BE2C (cell line): ENCODE results near the gene IFITM10.

Experiments used
- DNase-seq: peaks from one replicate; pipeline ENCODE4 v3.0.0-alpha.2; 2020
- H3K27me3 ChIP-seq: fragments of 250-450 bp; sonication (Bioruptor Pico); 2 replicates; pipeline ENCODE4 v1.5.1; 2020; ENCODE audit warnings: mild to moderate bottlenecking
- H3K36me3 ChIP-seq: fragments of 250-450 bp; sonication (Bioruptor Pico); 2 replicates; pipeline ENCODE4 v1.5.1; 2020; ENCODE audit warnings: mild to moderate bottlenecking
- H3K4me1 ChIP-seq: fragments of 250-450 bp; sonication (Bioruptor Pico); 2 replicates; pipeline ENCODE4 v1.5.1; 2020
- H3K4me3 ChIP-seq: 2 replicates; pipeline ENCODE4 v1.5.1; 2011; ENCODE audit warnings: low read depth, low read length
- H3K9me3 ChIP-seq: fragments of 250-450 bp; sonication (Bioruptor Pico); 2 replicates; pipeline ENCODE4 v1.5.1; 2020
- TF ChIP-seq, protein P1 (sequence below): IDR thresholded peaks from 2 replicates; pipeline ENCODE4 v1.5.1; 2012; ENCODE audit warnings: mild to moderate bottlenecking, low read depth, low read length

Gene IFITM10

DNA sequence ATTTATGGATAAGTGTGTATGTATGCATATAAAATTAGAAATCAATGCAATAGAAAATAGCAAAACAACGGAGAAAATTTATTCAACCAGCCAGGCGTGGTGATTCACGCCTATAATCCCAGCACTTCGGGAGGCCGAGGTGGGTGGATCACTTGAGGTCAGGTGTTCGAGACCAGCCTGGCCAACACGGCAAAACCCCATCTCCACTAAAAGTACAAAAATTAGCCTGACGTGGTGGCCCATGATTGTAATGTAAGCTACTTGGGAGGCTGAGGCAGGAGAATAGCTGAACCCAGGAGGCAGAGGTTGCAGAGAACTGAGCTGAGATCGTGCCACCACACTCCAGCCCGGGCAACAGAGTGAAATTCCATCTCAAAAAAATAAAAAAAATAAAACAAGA, 47.9 kb downstream of the IFITM10 start:
- H3K27me3 ChIP-seq: no peaks in the 10 kb centered on the region
- H3K4me1 ChIP-seq: no peaks in the 10 kb centered on the region

DNA sequence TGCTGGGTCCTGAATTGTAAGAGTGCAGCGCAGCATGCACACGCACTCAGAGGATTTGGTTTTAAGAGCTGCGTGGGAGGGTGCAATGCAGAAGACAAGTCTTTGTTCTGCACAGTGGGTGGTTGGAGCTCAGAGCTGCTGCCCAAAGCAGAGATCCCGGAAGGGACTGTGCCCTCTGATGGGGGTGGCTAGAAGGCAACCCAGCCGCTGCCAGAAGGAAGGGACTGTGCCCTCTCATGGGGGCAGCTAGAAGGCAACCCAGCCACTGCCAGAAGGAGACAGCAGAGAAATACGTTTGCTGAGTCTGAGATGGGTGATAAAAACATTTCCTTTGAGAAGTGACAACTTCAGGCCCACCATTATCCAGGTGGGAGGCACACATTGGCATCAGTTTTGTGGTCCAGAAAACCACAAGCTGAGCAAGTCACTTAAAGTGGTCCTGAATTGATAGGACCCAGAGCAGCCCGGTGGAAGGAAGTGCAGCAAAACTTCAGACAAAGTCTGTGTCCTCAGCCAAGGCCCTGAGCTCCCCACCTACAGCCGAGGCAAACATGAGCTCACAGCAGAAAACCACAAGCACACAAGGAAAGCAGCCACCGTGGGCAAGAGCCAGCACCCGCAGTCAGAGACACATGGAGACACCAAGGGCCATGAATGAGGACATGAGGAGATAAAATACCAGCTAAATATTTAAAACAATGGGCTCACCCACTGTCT, 49.1 kb downstream of the IFITM10 start:
- TF ChIP-seq, protein P1, sequence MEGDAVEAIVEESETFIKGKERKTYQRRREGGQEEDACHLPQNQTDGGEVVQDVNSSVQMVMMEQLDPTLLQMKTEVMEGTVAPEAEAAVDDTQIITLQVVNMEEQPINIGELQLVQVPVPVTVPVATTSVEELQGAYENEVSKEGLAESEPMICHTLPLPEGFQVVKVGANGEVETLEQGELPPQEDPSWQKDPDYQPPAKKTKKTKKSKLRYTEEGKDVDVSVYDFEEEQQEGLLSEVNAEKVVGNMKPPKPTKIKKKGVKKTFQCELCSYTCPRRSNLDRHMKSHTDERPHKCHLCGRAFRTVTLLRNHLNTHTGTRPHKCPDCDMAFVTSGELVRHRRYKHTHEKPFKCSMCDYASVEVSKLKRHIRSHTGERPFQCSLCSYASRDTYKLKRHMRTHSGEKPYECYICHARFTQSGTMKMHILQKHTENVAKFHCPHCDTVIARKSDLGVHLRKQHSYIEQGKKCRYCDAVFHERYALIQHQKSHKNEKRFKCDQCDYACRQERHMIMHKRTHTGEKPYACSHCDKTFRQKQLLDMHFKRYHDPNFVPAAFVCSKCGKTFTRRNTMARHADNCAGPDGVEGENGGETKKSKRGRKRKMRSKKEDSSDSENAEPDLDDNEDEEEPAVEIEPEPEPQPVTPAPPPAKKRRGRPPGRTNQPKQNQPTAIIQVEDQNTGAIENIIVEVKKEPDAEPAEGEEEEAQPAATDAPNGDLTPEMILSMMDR: no peak
- H3K4me1 ChIP-seq: no peaks in the 10 kb centered on the region
- DNase-seq: no peak
- H3K4me3 ChIP-seq: no peak overlapping the region
- H3K27me3 ChIP-seq: no peaks in the 10 kb centered on the region
- no peaks in the 10 kb centered on the region for H3K36me3 ChIP-seq
- no peaks in the 10 kb centered on the region for H3K9me3 ChIP-seq

More for the DNA sequence above, 47.9 kb downstream of the IFITM10 start:
- H3K9me3 ChIP-seq: no peaks in the 10 kb centered on the region
- H3K4me3 ChIP-seq: no peak overlapping the region
- TF ChIP-seq, protein P1: no peak
- no peak for DNase-seq
- H3K36me3 ChIP-seq: no peaks in the 10 kb centered on the region

DNA sequence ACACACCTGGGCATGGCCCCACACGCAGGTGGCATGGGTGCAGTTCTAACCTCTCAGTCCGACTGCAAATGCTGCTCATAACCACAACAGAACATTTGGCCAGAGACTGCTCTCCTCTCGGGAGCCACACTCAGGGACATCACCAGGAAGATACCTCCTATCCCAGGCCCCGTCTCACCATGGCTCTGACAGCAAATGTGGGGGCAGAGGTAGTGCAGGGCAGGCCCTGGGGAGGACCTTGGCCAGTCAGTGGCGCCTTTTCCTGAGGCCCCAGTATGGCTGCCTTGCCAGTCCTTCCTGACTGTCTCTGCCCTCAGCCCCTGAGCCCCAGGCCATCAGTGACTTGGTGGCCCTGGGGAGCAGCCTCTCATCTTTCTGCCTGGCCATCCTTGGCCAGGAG, 50.6 kb downstream of the IFITM10 start:
- Histone ChIP-seq H3K36me3 (no peaks in the 10 kb centered on the region), H3K4me3 (no peak overlapping the region), H3K27me3 (no peaks in the 10 kb centered on the region), H3K4me1 (no peaks in the 10 kb centered on the region), H3K9me3 (no peaks in the 10 kb centered on the region)
- TF ChIP-seq, protein P1: no peak
- DNase-seq: no peak

DNA sequence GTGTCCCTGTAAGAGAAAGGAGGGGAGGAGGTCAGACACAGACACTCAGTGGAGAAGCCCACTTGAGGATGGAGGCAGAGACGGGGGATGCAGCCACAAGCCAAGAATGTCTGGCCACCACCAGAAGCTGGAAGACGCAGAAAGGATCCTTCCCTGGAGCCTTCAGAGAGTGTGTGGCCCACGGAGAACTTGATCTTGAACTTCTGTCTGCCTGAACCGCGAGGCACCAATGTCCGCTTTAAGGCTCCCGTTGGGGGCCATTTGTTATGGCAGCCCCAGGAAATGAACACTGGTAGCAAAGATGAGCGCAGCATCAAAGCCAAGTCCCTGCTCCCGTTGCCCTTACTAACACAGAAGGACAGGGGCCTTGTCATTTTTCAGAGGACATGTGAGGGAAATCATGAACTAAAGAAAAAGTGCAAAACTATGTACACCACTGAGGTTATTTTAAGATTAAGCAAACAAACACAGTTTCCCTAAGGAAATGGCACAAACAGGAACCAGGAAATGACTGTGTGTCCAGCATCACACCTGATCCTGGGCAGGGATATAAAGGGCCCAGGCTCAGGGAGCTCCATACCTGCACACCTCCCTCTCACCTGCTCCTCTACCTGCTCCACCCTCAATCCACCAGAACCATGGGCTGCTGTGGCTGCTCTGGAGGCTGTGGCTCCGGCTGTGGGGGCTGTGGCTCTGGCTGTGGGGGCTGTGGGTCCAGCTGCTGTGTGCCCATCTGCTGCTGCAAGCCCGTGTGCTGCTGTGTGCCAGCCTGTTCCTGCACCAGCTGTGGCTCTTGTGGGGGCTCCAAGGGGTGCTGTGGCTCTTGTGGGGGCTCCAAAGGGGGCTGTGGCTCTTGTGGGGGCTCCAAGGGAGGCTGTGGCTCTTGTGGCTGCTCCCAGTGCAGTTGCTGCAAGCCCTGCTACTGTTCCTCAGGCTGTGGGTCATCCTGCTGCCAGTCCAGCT, 53.5 kb downstream of the IFITM10 start, which contains the start of gene KRTAP5-6:
TSS of gene KRTAP5-6 (plus strand) at position 588 of the 963 bp plus-strand sequence. CDS start at position 639, 51 bp downstream.
- H3K4me3 ChIP-seq: no peak within 1 kb of the TSS

DNA sequence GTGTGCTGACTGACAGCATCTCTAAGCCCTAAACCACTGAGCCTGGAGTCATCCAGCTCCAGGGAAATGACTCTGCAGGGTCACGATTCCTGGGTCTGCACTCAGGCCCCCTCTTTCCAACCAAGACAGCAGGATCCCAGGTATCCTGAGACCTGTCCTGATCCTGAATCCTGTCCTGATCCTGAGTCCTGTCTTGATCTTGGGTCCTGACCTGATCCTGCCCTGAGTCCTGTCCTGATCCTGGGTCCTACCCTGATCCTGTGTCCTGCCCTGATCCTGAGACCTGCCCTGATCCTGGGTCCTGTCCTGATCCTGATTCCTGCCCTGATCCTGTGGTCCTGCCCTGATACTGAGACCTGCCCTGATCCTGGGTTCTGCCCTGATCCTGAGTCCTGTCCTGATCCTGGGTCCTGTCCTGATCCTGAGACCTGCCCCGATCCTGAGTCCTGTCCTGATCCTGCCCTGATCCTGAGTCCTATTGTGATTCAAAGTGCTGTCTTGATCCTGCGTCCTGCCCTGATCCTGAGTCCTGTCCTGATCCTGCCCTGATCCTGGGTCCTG, 54.8 kb downstream of the IFITM10 start:
- Histone ChIP-seq H3K4me1 (0 out of 2 replicates have a peak, but pooled peaks cover 5% of the 10 kb centered on the region), H3K27me3 (no peaks in the 10 kb centered on the region), H3K4me3 (no peak overlapping the region), H3K36me3 (no peaks in the 10 kb centered on the region), H3K9me3 (no peaks in the 10 kb centered on the region)
- DNase-seq: no peak
- TF ChIP-seq, protein P1: no peak

More for the DNA sequence above, 53.5 kb downstream of the IFITM10 start, which contains the start of gene KRTAP5-6:
- Histone ChIP-seq H3K4me1 (0 out of 2 replicates have a peak, but pooled peaks cover 5% of the 10 kb centered on the region), H3K27me3 (no peaks in the 10 kb centered on the region), H3K9me3 (no peaks in the 10 kb centered on the region), H3K36me3 (no peaks in the 10 kb centered on the region)
- TF ChIP-seq, protein P1: no peak
- DNase-seq: no peak
